T-helper 9 cell (primary cell): Measurements from ENCODE around the gene PACS2.
"Not testable (repeated sequence)": the region's sequence is repeated elsewhere in the genome, so short reads cannot be mapped to it uniquely, and the experiment has no call there.

Experiments
- DNase-seq: peaks from one replicate; pipeline ENCODE4 v3.0.0-alpha.2; 2020

The PACS2 gene

DNA sequence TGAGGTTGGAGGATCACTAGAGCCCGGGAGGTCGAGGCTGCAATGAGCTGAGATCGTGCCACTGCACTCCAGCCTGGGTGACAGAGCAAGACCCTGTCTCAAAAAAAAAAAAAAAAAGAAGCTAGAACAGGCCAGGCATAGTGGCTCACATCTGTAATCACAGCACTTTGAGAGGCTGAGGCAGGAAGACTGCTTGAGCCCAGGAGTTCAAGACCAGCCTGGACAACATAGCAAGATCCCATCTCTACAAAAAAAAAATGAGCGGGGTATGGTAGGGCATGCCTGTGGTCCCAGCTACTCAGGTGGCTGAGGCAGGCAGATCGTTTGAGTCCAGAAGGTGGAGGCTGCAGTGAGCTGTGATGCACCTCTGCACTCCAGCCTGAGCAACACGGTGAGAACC is 25.6 kb upstream of the PACS2 start:
- not testable (repeated sequence) for DNase-seq

DNA sequence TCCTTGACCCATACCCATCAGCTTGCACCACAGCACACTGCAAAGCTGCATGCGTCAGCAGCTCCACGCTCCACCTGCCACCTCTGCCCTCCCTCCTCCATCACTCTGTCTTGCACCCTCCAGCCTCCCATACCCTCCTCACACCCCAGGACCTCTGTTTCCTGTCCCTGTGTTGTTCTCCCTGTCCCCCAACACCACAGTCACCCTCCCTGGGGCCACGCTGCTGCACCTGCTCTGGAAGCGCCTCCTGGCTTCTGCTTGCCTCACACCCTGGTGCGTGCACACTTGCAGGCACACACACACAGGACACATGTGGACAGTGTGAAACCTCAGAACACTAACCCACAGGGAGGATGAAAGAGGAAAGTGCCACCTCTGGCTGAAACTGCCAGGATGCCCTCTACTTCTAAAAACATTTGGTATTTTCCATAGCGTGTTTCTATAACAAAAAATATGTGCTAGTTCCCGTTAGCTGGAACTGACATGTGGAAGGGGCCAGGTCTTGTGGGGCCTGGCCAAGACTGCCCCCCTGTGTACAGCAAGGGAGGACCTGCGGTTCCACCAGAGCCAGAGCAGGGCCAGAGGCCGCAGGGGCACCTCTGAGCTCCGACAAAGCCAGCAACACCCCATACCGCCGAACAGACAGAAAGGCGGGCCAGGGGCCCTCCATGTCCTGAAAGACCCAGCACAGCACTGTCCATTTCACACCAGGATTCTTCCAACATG is 23.8 kb upstream of the PACS2 start:
- DNase-seq: no peak

DNA sequence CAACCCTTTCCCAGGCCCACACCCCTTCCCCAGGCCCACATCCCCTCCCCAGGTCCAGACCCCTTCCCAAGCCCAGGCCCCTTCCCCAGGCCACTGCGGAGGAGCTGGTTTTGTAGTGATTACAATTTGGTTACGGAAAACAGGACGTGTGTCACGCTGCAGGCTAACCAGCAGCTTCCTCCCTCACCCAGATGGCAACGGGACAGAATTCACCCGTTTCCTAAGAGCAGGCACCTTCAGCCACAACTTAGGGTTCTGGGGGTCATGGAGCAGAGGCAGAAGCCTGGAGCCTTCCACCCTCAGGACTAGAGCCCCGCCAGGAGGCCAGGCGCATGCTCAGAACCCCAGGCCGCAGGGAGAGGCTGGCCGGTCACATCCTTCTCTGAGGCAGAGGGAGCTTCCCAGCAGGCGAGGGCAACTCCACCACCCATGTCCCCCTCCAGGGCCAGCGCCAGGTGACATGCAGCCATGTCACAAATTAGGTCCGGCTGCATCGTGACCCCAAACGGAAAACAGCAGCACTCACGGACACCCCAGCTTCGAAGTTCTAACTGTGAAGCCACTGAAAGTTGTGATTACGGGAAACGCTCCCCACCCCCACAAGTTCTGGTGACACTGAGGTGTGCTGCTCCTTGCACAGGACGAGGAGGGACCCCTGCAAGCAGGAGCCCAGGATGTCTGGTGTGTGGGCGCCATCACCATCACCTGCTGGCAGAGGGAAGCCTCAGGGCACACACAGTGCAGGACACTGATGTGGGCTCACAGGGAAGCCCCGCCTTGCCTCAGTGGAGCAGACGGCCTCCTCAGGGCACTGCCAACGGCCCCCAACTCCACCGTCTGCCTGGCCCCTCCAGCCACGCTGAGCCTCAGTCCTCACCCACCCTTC is 21.5 kb upstream of the PACS2 start:
- DNase-seq: peak; percentile 19

DNA sequence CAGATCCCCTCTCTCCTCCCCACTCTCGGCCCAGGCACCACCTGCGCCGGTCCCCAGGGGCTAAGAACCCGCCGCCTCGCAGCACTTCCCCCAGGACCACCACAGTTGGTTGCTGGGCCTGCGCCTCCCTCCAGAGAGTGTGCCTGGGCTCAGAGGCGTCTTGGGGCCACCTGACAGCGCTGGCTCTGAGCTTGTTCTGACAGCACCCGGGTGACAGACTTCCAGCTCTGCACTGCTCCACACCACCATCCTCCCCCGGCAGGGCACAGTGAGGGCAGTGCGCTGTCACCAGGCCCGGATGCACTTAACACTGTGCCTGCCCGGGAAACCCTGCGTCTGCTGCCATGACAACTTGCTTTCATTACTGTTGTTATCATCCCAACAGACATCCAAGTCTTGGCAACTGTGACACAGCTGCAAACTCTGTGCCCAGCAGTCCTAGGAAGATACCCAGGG is 20.4 kb upstream of the PACS2 start:
- DNase-seq: peak; percentile 62

DNA sequence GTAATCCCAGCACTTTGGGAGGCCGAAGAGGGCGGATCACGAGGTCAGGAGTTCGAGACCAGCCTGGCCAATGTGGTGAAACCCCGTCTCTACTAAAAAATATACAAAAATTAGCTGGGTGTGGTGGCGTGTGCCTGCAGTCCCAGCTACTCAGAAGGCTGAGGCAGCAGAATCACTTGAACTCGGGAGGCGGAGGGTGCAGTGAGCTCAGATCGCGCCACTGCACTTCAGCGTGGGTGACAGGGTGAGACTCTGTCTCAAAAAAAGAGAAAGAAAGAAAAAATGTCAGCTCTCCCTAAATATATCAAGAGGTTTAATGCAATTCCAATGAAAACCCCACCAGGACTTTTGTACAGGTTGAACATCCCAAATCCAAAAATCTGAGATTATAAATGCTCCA is 17.2 kb upstream of the PACS2 start:
- DNase-seq: not testable (repeated sequence)

DNA sequence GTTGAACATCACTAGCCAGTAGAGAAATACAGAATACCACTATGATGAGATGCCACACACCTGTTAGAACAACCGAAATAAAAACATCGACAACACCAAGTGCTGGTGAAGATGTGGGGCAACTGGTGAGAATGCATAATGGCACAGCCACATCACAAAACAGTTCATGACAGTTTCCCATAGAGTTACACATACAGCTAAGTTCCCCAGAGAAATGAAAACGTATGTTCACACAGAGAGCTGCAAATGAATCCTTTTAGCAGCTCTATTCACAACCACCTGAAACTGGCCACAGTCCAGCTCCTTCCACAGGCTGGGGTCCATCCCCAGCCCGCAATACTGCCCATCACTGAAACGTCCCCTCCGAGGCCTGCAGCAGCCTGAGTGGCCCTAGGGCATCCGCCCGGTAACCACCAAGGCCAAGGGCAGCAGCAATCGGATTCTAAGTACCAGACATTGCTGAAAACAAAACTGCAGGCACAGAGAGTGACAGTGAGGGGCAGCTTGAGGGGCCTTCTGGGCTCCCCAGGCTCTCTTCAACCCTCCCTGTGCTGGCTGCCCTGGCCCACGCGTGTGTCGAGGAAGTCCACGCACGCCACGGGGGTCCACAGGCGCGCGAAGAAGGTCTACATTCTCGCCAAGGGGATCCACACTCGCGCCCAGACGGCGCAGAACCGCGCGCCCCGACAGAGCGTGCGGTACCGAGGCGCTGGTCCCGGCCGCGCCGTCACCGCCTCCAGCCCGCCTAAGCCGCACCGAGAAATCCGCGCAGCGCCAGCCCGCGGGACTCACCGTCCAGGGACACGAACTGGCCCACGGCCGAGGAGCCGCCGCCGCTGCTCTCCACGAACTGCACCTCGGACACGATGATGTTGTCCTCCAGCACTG is 14.7 kb upstream of the PACS2 start:
- DNase-seq: peak; percentile 20

DNA sequence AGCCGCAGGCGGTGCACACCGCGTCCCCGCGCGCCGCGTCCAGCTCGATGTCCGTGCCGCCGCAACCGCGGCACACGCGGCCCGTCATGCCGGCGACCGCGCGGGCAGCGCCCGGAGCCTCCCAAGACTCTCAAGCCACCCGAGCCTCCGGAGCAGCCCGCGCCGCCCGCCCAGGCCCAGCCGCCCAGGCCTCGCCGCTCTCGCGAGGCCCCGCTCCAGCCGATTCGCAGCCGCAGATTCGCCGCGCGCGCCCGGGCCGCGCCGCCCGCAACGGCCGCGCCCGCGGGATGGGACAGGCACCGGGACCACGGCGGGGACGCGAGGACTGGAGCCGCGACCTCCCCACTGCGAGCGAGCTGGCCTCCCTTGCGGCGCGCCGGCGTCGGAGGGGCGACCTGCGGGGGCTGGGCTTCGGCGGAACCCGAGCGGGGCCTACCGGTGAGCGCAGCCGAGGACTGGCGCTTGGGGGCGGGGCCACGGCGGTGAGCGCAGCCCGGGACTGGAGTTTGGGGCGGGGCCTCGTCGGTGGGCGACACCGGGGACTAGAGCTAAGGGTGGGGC is 13.9 kb upstream of the PACS2 start, which contains the start of gene BRF1:
Gene BRF1, minus strand, starts transcription at position 460 of the 561 bp plus-strand sequence. Its CDS starts 372 bp downstream, at position 88.
- peak; percentile 97 for DNase-seq

DNA sequence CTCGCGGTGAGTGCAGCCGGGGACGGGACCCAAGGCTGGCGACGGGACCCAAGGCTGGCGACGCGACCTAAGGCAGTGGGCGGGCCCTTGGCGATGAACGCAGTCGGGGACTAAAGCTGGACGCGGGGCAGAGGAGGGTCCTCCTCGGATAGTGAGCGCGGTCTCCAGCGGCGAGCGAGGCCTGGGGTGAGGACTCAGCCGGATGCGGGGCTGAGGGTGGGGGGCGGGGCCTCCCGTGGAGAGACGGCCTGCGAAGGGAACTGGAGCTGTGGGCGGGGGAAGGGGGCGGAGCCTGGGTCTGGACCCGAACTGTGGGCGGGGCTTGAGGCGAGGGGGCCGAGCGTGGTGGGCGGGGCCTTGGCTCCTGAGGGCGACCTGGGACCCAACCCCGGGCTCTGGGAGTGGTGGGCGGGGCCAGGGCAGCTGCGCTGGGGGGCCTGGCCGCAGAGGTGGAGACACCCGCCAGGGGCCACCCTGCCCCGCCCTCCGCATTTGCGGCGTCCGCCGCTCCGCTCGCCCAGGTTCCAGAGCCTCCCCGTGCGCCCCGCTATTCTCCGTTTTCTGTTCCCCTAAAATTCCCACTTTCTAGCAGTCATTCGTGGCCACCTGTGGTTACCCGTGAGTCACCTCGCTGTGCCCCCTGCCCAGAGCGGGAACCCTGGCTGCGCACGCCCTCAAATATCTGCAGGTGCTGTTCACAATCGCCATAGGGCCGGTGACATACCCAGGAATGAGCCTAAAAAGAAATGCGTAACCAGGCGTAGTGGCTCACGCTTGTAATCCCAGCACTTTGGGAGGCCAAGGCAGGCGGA is 13.2 kb upstream of the PACS2 start:
- DNase-seq: peak; percentile 99

DNA sequence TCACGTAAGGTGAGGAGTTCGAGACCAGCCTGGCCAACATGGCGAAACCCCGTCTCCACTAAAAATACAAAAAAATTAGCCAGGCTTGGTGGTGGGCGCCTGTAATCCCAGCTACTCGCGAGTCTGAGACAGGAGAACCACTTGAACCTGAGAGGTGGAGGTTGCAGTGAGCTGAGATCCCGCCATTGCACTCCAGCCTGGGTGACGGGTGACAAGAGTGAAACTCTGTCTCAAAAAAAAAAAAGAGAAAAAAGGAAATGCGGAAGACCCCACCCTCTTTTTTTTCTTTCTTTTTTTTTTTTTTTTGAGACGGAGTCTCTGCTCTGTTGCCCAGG is 12.7 kb upstream of the PACS2 start:
- DNase-seq: not testable (repeated sequence)

DNA sequence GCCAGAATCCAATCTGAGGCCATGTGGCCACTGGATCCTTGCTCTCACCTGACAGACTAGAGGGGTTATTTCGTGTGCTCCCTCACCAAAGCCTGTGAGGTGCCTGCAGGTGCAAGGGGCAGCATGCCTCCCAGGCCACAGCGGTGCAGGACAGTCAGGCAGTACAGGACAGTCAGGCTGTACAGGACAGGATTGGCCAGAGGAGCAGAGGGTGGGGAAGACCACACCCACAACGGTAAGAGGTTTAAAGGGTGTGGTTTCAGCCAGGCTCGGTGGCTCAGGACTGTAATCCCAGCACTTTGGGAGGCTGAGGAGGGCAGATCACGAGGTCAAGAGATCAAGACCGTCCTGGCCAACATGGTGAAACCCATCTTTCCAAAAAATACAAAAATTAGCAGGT is 10.6 kb upstream of the PACS2 start:
- DNase-seq: no peak

DNA sequence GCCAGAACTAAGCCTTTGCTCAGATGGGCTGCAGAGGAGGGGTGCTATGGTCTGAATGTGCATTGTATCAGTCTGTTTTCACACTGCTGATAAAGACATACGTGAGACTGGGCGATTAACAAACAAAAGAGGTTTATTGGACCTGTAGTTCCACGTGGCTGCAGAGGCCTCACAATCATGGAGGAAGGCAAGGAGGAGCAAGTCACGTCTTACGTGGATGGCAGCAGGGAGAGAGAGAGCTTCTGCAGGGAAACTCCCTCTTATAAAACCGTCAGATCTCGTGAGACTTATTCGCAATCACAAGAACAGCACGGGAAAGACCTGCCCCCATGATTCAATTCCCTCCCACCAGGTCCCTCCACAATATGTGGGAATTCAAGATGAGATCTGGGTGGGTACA is 10.0 kb upstream of the PACS2 start:
- no peak for DNase-seq

DNA sequence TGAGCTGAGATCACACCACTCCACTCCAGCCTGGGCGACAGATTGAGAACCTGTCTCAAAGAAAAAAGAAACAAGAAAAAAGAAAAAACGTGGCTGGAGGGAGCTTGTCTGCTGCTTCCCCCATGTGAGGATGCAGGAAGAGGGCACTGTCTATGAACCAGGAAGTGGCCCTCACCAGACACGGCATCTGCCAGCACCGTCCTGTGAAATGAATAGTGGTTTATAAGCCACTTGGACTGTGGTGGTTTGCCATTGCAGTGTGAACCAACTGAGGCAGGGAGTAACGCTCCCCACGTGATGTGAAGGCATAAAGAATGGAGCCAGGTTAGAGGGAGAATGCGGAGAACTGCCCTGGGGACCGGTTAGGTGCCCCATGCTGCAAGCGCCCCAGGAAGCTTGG is 9.2 kb upstream of the PACS2 start:
- DNase-seq: no peak

DNA sequence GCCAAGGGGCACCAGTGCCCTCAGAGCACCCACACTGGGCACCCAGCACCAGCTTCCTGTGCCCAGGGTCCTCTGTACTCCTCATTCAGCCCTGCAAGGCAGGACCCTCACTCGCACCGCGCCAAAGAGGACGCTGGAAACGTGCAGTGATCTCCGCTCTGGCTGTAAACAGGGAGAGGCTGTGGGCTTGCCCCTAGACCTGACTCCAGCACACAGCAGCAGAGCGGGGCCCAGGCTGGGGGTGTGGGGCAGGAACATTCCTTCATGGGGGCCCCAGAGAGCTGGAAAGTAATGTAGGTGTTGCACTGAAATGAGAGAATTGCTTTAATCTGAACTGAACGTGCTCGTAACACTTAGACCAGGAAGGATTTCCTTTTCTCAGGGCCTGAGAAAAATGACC is 8.8 kb upstream of the PACS2 start:
- no peak for DNase-seq

DNA sequence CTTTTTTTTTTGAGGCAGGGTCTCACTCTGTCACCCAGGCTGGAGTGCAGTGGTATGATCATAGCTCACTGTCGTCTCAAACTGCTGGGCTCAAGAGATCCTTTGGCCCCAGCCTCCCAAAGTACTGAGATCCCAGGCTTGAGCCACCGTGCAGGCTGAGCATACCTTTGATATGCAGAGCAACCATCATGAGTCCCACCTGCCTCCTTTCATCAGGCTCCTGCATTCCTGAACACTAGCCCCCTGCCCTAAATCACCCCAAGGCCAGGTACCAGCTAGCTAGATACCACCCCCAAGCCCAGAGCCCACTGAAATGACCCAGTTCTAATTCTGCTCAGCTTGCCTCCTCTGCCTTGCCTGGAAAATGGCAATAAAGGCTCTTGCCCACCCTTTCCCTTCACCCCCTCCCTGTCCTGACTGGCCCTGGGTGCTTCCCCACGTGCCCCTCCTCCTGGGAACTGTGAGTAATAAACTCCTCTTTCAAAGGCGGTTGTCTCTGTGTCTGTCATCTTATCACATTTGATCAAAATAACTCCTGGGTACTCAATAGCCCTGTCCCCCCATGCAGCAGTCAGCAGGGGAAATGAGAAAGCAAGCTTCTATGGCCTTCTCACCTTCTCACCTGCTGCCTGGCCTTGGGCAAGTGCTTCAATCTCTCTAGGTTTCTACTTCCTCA is 7.4 kb upstream of the PACS2 start:
- no peak for DNase-seq

DNA sequence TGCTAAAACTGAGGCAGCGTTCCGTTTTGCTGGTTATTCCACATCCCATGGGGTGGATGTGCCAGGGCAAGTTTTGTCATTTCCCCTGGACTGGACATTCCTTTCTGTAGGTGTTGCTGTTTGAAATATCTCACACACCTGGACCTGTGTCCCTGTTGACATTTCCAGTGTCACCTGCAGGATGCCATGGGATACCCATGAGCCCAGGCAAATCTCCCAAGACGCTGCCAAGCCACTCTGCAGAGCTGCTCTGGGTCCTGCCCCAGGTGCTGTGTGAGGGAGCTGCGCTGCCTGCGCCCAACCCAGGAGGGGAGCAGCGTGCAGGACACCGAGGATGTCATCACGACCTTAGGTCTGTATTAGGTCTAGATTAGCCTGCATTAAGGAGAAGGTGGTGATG is 5.2 kb upstream of the PACS2 start:
- DNase-seq: no peak

DNA sequence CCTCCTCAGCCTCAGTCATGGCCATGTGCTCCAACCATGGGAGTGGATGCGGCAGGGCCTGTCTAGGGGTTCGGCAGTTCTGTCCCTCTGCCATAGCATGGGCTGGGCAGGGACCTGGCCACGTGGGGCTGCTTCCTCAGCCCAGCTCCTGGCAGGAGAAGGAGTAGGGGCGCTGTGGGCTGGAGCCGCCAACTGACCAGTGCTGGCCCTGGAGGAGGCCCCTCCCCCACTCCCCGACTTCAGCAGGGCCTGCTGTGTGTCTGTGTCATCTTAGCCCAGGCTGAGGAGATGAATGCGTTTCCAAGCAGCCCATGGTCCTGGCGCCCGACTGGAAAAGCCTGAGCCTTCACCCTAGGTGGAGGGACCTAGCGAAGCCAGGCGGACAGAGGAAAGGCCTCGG is 2.7 kb upstream of the PACS2 start:
- DNase-seq: no peak

DNA sequence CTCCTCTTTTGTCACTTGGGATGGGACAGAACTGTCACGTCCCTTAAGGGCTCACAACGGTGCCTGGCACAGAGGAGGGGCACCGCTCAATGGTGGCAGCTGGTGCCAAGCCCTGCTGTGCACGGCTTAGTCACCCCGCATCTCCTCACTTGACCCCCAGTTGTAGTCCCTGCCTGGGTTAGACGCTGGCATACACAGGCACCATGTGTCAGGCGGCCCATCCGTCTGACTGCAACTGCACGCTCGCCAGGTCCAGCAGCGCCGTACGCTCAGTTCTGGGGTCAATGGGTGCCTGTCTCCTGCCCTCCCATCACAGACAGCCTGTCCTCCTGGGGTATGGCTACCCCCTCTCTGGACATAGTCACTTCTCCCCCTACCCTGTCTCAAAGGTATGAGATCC is 1.6 kb upstream of the PACS2 start:
- DNase-seq: no peak

DNA sequence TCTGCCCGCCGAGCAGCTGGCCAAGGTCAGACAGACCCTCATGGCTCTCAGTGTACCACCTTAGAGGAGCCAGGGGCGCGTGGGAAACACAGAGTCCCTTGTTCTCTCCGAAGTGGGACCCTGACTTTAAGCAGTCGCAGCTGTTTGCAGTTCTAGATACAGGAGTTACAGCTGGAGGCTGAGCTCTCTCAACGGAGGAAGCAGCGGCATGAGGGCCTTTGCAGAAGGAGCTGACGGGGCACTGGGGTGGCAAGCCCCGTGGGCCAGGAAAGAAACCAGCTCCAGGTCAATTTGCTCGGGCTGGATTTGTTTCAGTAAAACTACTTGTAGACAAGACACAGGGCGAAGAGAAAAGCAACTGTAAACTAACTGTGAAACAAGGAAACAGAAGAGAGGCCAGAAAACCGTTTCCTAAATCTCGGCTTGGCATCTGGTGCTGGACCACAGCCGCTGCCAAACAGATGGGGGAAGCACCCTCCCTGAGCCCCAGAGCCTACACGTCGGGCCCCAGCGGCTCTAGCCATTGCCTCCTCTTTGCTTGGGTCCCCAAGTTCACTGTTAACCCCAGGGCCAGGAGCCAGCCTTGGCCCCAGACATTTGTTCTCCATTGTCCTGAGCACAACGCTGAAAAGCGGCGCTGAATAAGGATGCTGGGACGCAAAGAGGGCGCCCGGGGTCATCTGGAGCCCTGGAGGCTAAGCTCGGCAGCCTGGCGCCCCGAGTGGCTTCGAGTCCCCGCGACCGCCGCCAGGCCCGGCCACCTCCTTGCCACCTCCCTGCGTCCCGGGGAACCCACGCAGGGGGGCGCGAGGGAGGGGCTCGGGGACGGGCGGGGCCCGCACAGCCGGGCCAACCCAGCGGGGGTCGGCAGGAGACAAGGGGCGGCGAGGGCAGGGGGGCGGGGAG is 914 bp upstream of the PACS2 start:
- DNase-seq: no peak

DNA sequence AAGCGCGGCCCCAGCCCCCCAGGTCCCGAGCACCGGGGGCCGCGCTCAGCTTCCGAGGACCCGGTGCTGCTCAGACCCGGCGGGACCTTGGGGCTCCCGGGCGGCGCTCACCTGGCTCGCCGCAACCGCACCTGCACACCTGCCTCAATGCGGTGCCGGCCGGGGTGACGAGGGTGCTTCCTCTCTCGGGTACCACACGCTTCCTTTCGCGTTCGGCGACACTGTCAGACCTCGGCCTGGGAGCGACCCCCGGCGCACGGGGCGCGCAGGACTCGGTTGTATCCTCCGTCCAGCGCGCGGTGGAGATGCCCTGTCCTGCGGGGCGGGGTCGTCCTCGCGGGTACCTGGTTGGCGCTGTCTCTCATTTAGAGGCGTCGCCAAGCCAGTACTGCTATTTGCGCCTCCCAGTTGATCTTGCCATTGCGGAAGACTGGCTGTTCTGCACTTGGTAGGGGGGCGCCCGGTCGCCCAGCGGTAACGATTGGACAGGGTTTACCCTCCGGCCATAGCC is 718 bp downstream of the PACS2 start:
- peak; percentile 62 for DNase-seq
